ENCODE data around the gene FLNB. TPM values are rescaled to one million over a fixed set of nuclear protein-coding genes. Genes with fewer than 3 reads are reported as not detected.
A peak's percentile ranks its signal among the peaks of the same experiment; 100 is the strongest.

FLNB gene
- total RNA-seq, 4 donors from 2014 or later: 116 to 533 (median 439) TPM

DNA sequence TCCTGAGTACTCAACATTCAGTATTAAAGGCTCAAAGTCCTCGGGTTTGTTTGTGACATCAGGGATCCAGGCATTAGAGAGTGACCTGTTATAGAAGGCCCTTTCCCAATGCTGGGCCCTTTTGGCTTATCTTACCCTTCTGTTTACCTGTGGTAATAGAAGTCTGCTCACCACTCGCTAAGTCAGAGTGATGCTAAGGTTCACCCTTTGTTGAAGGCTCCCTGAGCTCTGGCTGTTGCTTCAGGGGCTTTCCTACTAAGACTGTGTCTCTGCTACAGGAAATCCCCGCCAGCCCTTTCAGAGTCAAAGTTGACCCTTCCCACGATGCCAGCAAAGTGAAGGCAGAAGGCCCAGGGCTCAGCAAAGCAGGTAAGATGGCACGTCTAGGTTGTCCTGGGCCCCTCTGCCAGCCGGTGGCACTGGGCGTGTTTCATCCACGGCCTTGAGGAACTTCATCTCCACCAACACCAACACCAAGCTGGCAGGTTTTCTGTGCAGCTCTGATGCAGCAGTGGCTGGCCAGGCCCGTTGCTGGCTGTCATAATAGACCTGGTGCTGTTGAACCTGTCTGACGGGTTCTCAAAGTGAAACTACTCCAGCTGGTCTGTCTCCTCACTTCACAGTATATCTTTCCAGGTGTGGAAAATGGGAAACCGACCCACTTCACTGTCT lies 103.4 kb downstream of the FLNB start:
- H3K4me1 ChIP-seq: peaks cover 0 to 6% (median 2%) of the 10 kb centered on the region in 4 donors
- peaks cover 0 to 98% (median 0%) of the 10 kb centered on the region in 3 donors for H3K36me3 ChIP-seq
- H3K4me3 ChIP-seq: no peak overlapping the region
- no peaks in the 10 kb centered on the region for H3K27me3 ChIP-seq
- DNase-seq: peak in 2 of 3 donors; percentile 72 to 75
- TF ChIP-seq POLR2A (IDR thresholded peaks at IDR 0.05) (no peak), CTCF (IDR thresholded peaks at IDR 0.05) (no peak)
- no peaks in the 10 kb centered on the region for H3K9me3 ChIP-seq
- peak overlapping the region in 2 of 4 donors; percentile 33 to 65 for H3K27ac ChIP-seq

DNA sequence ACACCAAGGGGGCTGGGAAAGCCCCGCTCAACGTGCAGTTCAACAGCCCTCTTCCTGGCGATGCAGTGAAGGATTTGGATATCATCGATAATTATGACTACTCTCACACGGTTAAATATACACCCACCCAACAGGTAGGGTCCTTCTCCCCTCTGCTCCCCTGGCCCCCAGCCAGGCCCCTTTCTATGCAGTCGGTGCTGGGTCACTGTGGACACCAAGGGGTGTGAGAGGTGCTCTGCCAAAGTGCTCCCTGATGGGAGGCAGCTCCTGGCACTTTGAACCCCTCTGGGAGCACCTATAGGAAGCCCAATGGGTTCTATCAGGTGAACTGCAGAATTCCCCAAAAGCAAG lies 103.9 kb downstream of the FLNB start:
- TF ChIP-seq CTCF (IDR thresholded peaks at IDR 0.05) (no peak), POLR2A (IDR thresholded peaks at IDR 0.05) (no peak)
- Histone ChIP-seq H3K4me3 (no peak overlapping the region), H3K4me1 (peaks cover 0 to 8% (median 6%) of the 10 kb centered on the region in 4 donors), H3K27ac (peak overlapping the region in 1 of 4 donors; percentile 65), H3K9me3 (no peaks in the 10 kb centered on the region), H3K36me3 (peaks cover 0 to 97% (median 0%) of the 10 kb centered on the region in 3 donors), H3K27me3 (no peaks in the 10 kb centered on the region)
- DNase-seq: no peak

DNA sequence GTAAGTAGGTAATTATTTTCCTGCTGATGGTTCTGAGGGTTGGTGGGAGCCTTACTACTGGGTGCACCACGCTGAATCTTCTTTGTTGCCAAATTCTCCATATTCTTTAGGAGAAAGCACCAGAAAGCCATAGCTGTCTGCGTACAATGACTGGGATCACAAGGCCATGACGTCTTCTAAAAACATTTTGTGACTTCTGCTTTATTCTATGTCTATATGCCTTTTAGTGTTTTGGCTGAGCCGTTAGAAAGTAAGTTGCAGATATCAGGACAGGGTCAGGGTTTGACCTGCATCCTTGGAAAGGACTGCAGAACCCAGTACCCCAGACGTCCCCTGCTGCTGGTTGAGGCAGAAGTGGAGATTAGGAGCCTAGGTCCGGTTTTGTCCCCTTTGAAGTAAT lies 107.0 kb downstream of the FLNB start:
- H3K36me3 ChIP-seq: peaks cover 0 to 96% (median 0%) of the 10 kb centered on the region in 3 donors
- no peak overlapping the region for H3K4me3 ChIP-seq
- DNase-seq: no peak
- H3K9me3 ChIP-seq: no peaks in the 10 kb centered on the region
- peak overlapping the region in 1 of 4 donors; percentile 48 for H3K27ac ChIP-seq
- no peak for TF ChIP-seq POLR2A (IDR thresholded peaks at IDR 0.05)
- TF ChIP-seq CTCF (IDR thresholded peaks at IDR 0.05): no peak
- peaks cover 0 to 8% (median 6%) of the 10 kb centered on the region in 4 donors for H3K4me1 ChIP-seq
- H3K27me3 ChIP-seq: no peaks in the 10 kb centered on the region

DNA sequence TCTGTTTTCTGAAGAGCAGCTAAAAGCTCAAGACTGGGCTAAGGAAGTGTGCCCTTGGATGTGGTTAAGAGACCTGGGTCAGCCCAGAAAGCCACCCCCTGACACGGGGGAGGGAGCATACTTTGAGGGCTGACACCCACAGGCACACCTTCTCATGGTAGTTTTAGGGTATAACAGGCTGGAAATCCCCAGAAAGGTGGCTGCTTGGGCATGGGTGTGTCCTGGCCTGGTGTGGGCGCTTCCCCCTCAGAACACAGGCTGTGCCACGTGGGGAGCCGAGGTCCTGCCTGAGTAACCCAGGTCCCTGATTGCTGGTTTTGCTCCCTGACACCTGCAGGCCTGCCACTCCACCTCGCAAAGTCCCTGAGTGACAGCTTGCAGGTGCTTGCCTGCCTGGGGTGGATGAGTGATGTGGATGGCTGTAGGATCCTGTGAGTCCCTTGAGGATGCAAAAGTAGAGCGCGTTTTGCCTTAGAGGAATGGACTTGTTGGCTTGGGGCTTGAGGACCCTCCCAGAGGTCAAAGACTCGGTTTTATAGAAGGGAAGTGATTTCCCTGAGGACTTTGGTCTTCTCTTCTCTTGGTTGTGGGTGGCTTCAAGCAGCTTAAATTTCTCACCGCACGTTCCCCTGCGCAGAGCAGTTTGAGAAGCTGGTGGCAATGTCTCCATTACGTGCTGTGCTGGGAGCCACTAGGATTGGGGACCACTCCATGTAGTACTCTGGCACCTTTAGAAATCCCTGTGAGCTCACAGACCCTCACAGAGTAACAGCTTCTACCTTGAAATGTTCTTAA lies 108.1 kb downstream of the FLNB start:
- Histone ChIP-seq H3K27me3 (no peaks in the 10 kb centered on the region), H3K9me3 (no peaks in the 10 kb centered on the region), H3K27ac (peak overlapping the region; percentile 19 to 50 (median 36)), H3K36me3 (peaks cover 0 to 97% (median 0%) of the 10 kb centered on the region in 3 donors), H3K4me3 (no peak overlapping the region), H3K4me1 (peaks cover 0 to 8% (median 6%) of the 10 kb centered on the region in 4 donors)
- no peak for TF ChIP-seq CTCF (IDR thresholded peaks at IDR 0.05)
- no peak for TF ChIP-seq POLR2A (IDR thresholded peaks at IDR 0.05)
- DNase-seq: peak in 2 of 3 donors; percentile 78 to 83

- H3K36me3 ChIP-seq: peaks cover 0 to 95% (median 0%) of the 10 kb centered on the region in 3 donors
- H3K4me1 ChIP-seq: peaks cover 0 to 8% (median 6%) of the 10 kb centered on the region in 4 donors
Measured at GRCh38 chr3:58116985-58117384, 108.8 kb downstream of the FLNB start.

More at GRCh38 chr3:58116985-58117384, 108.8 kb downstream of the FLNB start:
- H3K27ac ChIP-seq: peak overlapping the region; percentile 19 to 50 (median 36)
- DNase-seq: no peak
- H3K9me3 ChIP-seq: no peaks in the 10 kb centered on the region
- no peak overlapping the region for H3K4me3 ChIP-seq
- no peaks in the 10 kb centered on the region for H3K27me3 ChIP-seq
- no peak for TF ChIP-seq CTCF (IDR thresholded peaks at IDR 0.05)
- TF ChIP-seq POLR2A (IDR thresholded peaks at IDR 0.05): no peak

Measured in Peyer's patch (tissue), 4 donors.